Panc1 (cell line): ENCODE measurements around the gene NUMBL. TPM values are rescaled to one million over a fixed set of nuclear protein-coding genes. Genes with fewer than 3 reads are reported as not detected.

Experiments
- ATAC-seq: fragments of 200-7000 bp; cut with Tn5 transposase; 2 replicates; pipeline ENCODE4 v1.9.1; 2020; ENCODE audit warnings: mild to moderate bottlenecking, moderate library complexity
- BruUV-seq: library from RNA; stranded (reverse); fragments of 400-500 nt; replicated peaks from 2 replicates; lab custom pipeline; 2021; lab: Mats Ljungman, UMichigan
- CTCF ChIA-PET: fragments of 300-600 bp; sonication (Branson Sonifier 250); formaldehyde crosslinking; loops from one replicate; lab custom pipeline; 2022; ENCODE audit warnings: antibody characterized with exemption; lab: Charles Lee
- POLR2A ChIA-PET: fragments of 300-600 bp; sonication (Branson Sonifier 250); formaldehyde crosslinking; loops from one replicate; lab custom pipeline; 2022; ENCODE audit warnings: antibody characterized with exemption; lab: Charles Lee
- DNase-seq: peaks from one replicate; pipeline ENCODE4 v3.0.0-alpha.2; 2010; ENCODE audit warnings: low read depth, low spot score
- H3K27ac ChIP-seq: 2 replicates; pipeline ENCODE4 v1.5.1; 2011; ENCODE audit warnings: mild to moderate bottlenecking, low read length, inconsistent platforms
- H3K27me3 ChIP-seq: fragments of 200-500 bp; sonication (Bioruptor generic); 2 replicates; pipeline ENCODE4 v1.6.0; 2014; ENCODE audit warnings: low read length, inconsistent platforms; ENCODE audit not compliant: control insufficient read depth, insufficient read depth
- H3K36me3 ChIP-seq: fragments of 200-500 bp; sonication (Bioruptor generic); 2 replicates; pipeline ENCODE4 v1.5.1; 2014; ENCODE audit warnings: inconsistent platforms, mild to moderate bottlenecking, low read length, moderate library complexity; ENCODE audit not compliant: control insufficient read depth, insufficient read depth
- H3K4me1 ChIP-seq: 2 replicates; pipeline ENCODE4 v1.5.1; 2011; ENCODE audit warnings: inconsistent platforms, mild to moderate bottlenecking, low read length, moderate library complexity; ENCODE audit not compliant: control insufficient read depth, insufficient read depth
- H3K4me3 ChIP-seq, 2 experiments: 2 replicates each; pipeline ENCODE4 v1.5.1; 2011 to 2012; ENCODE audit warnings: low read depth in 2 of 2, low read length in 2 of 2, mild to moderate bottlenecking in 2 of 2, inconsistent platforms in 1 of 2, moderate library complexity in 1 of 2
- H3K9me3 ChIP-seq: fragments of 200-500 bp; sonication (Bioruptor generic); 2 replicates; pipeline ENCODE4 v1.5.1; 2014; ENCODE audit warnings: low read depth, mild to moderate bottlenecking, inconsistent platforms, low read length, moderate library complexity; ENCODE audit not compliant: control insufficient read depth, insufficient read depth
- CTCF ChIP-seq: fragments of 450-650 bp; IDR thresholded peaks from 2 replicates; pipeline ENCODE4 v1.5.1; 2017; ENCODE audit warnings: mild to moderate bottlenecking
- POLR2AphosphoS5 ChIP-seq: IDR thresholded peaks from 2 replicates; pipeline ENCODE4 v1.6.1; 2012; ENCODE audit warnings: mild to moderate bottlenecking, low read depth, low read length, moderate library complexity
- REST ChIP-seq, 2 experiments: IDR thresholded peaks; 2 replicates each; pipeline ENCODE4 v1.6.1; 2011 to 2012; ENCODE audit warnings: low read depth in 2 of 2, control low read depth in 1 of 2, low read length in 1 of 2, mild to moderate bottlenecking in 1 of 2, moderate library complexity in 1 of 2; ENCODE audit not compliant: insufficient read depth in 1 of 2
- SIN3A ChIP-seq: IDR thresholded peaks from 2 replicates; pipeline ENCODE4 v1.6.1; 2012; ENCODE audit warnings: low read depth, mild to moderate bottlenecking, low read length, moderate library complexity, borderline replicate concordance; ENCODE audit not compliant: insufficient read depth
- TCF7L2 ChIP-seq: IDR thresholded peaks from 2 replicates; pipeline ENCODE4 v1.6.1; 2011; ENCODE audit warnings: mild to moderate bottlenecking, low read depth, low read length, inconsistent platforms
- in situ Hi-C: cut with HindIII; loops from 2 replicates; pipeline ENCODE4 v1.10.0; 2016; ENCODE audit warnings: low sequenced_read_pairs, low pct_unique_long_range_greater_than_20kb
- intact Hi-C: fragments of 100-400 bp; cut with micrococcal nuclease; formaldehyde crosslinking; loops from one replicate; pipeline ENCODE4 v1.10.0; 2022; ENCODE audit not compliant: unreplicated experiment
- total RNA-seq: library from RNA; stranded (reverse); gene quantifications from one replicate; pipeline ENCODE4 v1.2.1, GENCODE V29; 2021; ENCODE audit not compliant: unreplicated experiment

The NUMBL gene
- total RNA-seq, 1 experiment from 2014 or later: 27.6 TPM

- TF ChIP-seq CTCF (no peak), REST (IDR thresholded peaks at IDR 0.05; ENCODE audit: insufficient read depth in 1 of 2, low read depth in 2 of 2, low read length in 1 of 2) (no peak)
- no peaks in the 10 kb centered on the region for H3K36me3 ChIP-seq
- ATAC-seq (no peak), DNase-seq (no peak)
- no peaks in the 10 kb centered on the region for H3K4me1 ChIP-seq
- in situ Hi-C loops: no loop called here
- H3K27ac ChIP-seq: no peak overlapping the region
- no peaks in the 10 kb centered on the region for H3K9me3 ChIP-seq
- H3K27me3 ChIP-seq: no peaks in the 10 kb centered on the region
- CTCF ChIA-PET: no interaction called here
- no peak overlapping the region for H3K4me3 ChIP-seq
- POLR2A ChIA-PET: no interaction called here
- intact Hi-C loops: no loop called here
- no TSS peak for BruUV-seq
These were observed 46.7 kb upstream of the NUMBL start for GRCh38 chr19:40737102-40737644.

- intact Hi-C loops (no loop called here), in situ Hi-C loops (no loop called here)
- DNase-seq (no peak), ATAC-seq (no peak)
- no TSS peak for BruUV-seq
- no peak overlapping the region for H3K4me3 ChIP-seq
- TF ChIP-seq POLR2AphosphoS5: no peak
- TF ChIP-seq SIN3A: no peak
- TF ChIP-seq REST (IDR thresholded peaks at IDR 0.05; ENCODE audit: insufficient read depth in 1 of 2, low read depth in 2 of 2, low read length in 1 of 2): no peak
- TF ChIP-seq CTCF: no peak
- no peak for TF ChIP-seq TCF7L2
- no peak overlapping the region for H3K27ac ChIP-seq
- ChIA-PET POLR2A (no interaction called here), CTCF (no interaction called here)
- no peaks in the 10 kb centered on the region for H3K4me1 ChIP-seq
- H3K36me3 ChIP-seq: no peaks in the 10 kb centered on the region
- H3K9me3 ChIP-seq: no peaks in the 10 kb centered on the region
- H3K27me3 ChIP-seq: no peaks in the 10 kb centered on the region
These were observed 46.2 kb upstream of the NUMBL start for GRCh38 chr19:40736661-40737060.
